Naive thymus-derived CD4-positive, alpha-beta T cell (primary cell): ENCODE measurements around the gene BAD. TPM values are rescaled to one million over a fixed set of nuclear protein-coding genes. Genes with fewer than 3 reads are reported as not detected.

ENCODE experiments used
- ATAC-seq: fragments of 150-1000 bp; cut with Tn5 transposase; 2 replicates; pipeline ENCODE4 v1.10.0; 2021; ENCODE audit warnings: mild to moderate bottlenecking, moderate library complexity
- CTCF ChIA-PET: fragments of 350-600 bp; sonication (Branson Sonifier 250); formaldehyde crosslinking; loops from one replicate; lab custom pipeline; 2021; ENCODE audit warnings: antibody characterized with exemption; lab: Charles Lee
- POLR2A ChIA-PET: fragments of 350-600 bp; sonication (Branson Sonifier 250); formaldehyde crosslinking; loops from one replicate; lab custom pipeline; 2021; ENCODE audit warnings: antibody characterized with exemption, inconsistent platforms; lab: Charles Lee
- DNase-seq, 9 donors: peaks; one replicate each; pipeline versions ENCODE4 v3.0.0 to v3.0.0-alpha.2; 2020 to 2022; ENCODE audit warnings: mixed read lengths in 1 of 9
- H3K27ac ChIP-seq: one replicate; pipeline ENCODE4 v1.7.0; 2013; ENCODE audit warnings: mild to moderate bottlenecking, low read depth, low read length, moderate library complexity
- H3K27me3 ChIP-seq, 2 donors: one replicate each; pipeline ENCODE4 v1.7.0; 2013; ENCODE audit warnings: low read length in 2 of 2, mild to moderate bottlenecking in 2 of 2, moderate library complexity in 2 of 2; ENCODE audit not compliant: control insufficient read depth in 2 of 2, insufficient read depth in 2 of 2
- H3K36me3 ChIP-seq, 3 experiments: 1 replicate in 2 of 3; 2 replicates in 1 of 3; pipeline ENCODE4 v1.7.0; 2013; ENCODE audit warnings: low read length in 3 of 3, mild to moderate bottlenecking in 3 of 3, moderate library complexity in 1 of 3; ENCODE audit not compliant: insufficient read depth in 3 of 3, control insufficient read depth in 2 of 3
- H3K4me1 ChIP-seq, 2 donors: one replicate each; pipeline ENCODE4 v1.7.0; 2013; ENCODE audit warnings: low read length in 2 of 2, mild to moderate bottlenecking in 2 of 2, moderate library complexity in 1 of 2; ENCODE audit not compliant: control insufficient read depth in 2 of 2, insufficient read depth in 2 of 2
- H3K4me3 ChIP-seq: 2 replicates; pipeline ENCODE4 v1.7.0; 2013; ENCODE audit warnings: mild to moderate bottlenecking, low read length
- H3K9me3 ChIP-seq, 3 experiments: 1 replicate in 2 of 3; 2 replicates in 1 of 3; pipeline ENCODE4 v1.7.0; 2013; ENCODE audit warnings: low read length in 3 of 3; ENCODE audit not compliant: control insufficient read depth in 2 of 3
- H3K27ac Mint-ChIP-seq, 9 donors: one replicate each; pipeline ENCODE4 v1.8.0; 2020 to 2022; ENCODE audit warnings: mixed read lengths in 9 of 9, mild to moderate bottlenecking in 8 of 9, moderate library complexity in 5 of 9, inconsistent platforms in 2 of 9
- H3K27me3 Mint-ChIP-seq, 5 donors: one replicate each; pipeline ENCODE4 v1.8.0; 2021 to 2022; ENCODE audit warnings: mixed read lengths in 5 of 5, mild to moderate bottlenecking in 1 of 5
- H3K36me3 Mint-ChIP-seq, 5 donors: one replicate each; pipeline ENCODE4 v1.8.0; 2020 to 2022; ENCODE audit warnings: mixed read lengths in 5 of 5, mild to moderate bottlenecking in 3 of 5, inconsistent platforms in 1 of 5
- H3K4me1 Mint-ChIP-seq, 7 donors: one replicate each; pipeline ENCODE4 v1.8.0; 2020 to 2022; ENCODE audit warnings: mixed read lengths in 7 of 7, mild to moderate bottlenecking in 3 of 7, inconsistent platforms in 1 of 7
- H3K4me3 Mint-ChIP-seq, 10 donors: one replicate each; pipeline ENCODE4 v1.8.0; 2020 to 2022; ENCODE audit warnings: mild to moderate bottlenecking in 10 of 10, mixed read lengths in 10 of 10, moderate library complexity in 6 of 10, inconsistent platforms in 2 of 10
- H3K9me3 Mint-ChIP-seq, 11 donors: one replicate each; pipeline ENCODE4 v1.8.0; 2020 to 2022; ENCODE audit warnings: mixed read lengths in 11 of 11, mild to moderate bottlenecking in 4 of 11, inconsistent platforms in 1 of 11, moderate library complexity in 1 of 11
- intact Hi-C, 2 donors: fragments of 100-400 bp; cut with micrococcal nuclease; formaldehyde crosslinking; loops; one replicate each; pipeline ENCODE4 v1.15.1; 2023
- polyA plus RNA-seq, 2 donors: library from polyadenylated mRNA; unstranded; fragments of 300-500 nt; fragmentation: Illumina TruSeq; gene quantifications; one replicate each; pipeline ENCODE4 v1.2.3, GENCODE V29; 2021
- total RNA-seq, 6 experiments: library from RNA in 5 of 6; stranded (reverse) in 5 of 6; gene quantifications; 1 replicate in 5 of 6; 2 replicates in 1 of 6; pipeline ENCODE4 v1.2.3 and lab custom pipeline; 2021 to 2026

BAD gene
- total and polyA plus RNA-seq, 7 experiments from 2014 or later, result 17.5 to 41.1 (median 25.9) TPM

DNA sequence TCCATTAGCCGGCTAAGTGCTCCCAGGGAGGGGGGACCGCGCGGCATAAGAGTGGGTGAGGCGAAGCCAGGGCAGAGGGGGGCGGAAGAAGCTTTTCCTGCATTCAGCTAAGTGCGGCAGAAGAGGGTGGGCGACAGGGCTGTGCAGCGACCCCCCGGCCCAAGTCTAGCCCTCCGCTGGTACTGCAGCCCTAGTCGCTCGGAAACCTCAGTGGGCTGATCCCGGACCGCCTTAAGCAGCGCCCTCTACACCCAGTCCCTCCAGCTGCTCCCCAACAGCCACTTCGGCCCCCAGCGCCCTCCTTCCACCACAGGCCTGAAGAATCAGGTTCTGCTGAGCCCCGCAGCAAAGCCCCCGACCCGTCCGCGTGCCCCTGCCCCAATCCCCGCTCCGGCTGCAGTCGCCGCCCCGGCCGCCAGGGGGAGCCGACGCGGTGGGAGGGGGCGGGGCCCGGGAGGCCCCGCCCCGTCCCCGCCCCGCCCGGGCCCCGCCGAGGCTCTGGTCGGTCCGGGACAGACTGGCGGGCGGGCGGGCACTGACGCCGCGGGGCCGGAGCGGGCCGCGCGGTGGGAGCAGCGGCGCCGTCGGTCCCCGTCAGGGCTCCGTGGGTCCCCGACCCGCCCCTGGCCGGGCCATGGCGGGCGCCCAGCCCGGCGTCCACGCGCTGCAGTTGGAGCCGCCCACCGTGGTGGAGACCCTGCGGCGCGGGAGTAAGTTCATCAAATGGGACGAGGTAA is 33.3 kb downstream of the BAD start, which contains the start of gene PLCB3:
Gene PLCB3 (plus strand): TSS at position 515 of the 737 bp plus-strand sequence. CDS start 120 bp downstream, at position 635.
- Histone ChIP-seq H3K4me3 (peak within 1 kb of the TSS; percentile 69), H3K4me1 (peaks cover 13 to 16% of the 10 kb centered on the region in 2 donors), H3K27me3 (no peaks in the 10 kb centered on the region), H3K27ac (peak within 1 kb of the TSS; percentile 59), H3K36me3 (no peaks in the 10 kb centered on the region), H3K9me3 (no peaks in the 10 kb centered on the region)
- peak within 1 kb of the TSS; percentile 81 to 96 (median 88) for H3K4me3 Mint-ChIP-seq
- peaks cover 7 to 41% (median 14%) of the 10 kb centered on the region in 7 donors for H3K4me1 Mint-ChIP-seq
- ATAC-seq (peak; percentile 83), DNase-seq (peak; percentile 30 to 81 (median 57))
- peaks cover 0 to 2% (median 0%) of the 10 kb centered on the region in 11 donors for H3K9me3 Mint-ChIP-seq
- H3K36me3 Mint-ChIP-seq, result no peaks in the 10 kb centered on the region
- intact Hi-C loops, result loop anchor here (1.0 kb wide), 5 partner anchors 10 to 50 kb away; partner anchors contain the start of genes FKBP2 (in 1 of the 2) and GPR137 (in 1 of the 2)
- POLR2A ChIA-PET, result interaction anchor here (0.7 to 12.3 kb wide), 6 partner anchors 8 to 46 kb away, joined by 3 to 154 read pairs (median 9); partner anchors contain the start of genes FERMT3, NUDT22 and TRPT1
- peak within 1 kb of the TSS in 7 of 9 donors; percentile 26 to 84 (median 71) for H3K27ac Mint-ChIP-seq
- CTCF ChIA-PET, result interaction anchor here (1.1 to 3.7 kb wide), 7 partner anchors 10 to 53 kb away, joined by 3 to 31 read pairs (median 8); partner anchors contain the start of genes FERMT3 and FKBP2
- peaks cover 0 to 3% (median 0%) of the 10 kb centered on the region in 5 donors for H3K27me3 Mint-ChIP-seq

- H3K36me3 Mint-ChIP-seq, result no peaks in the 10 kb centered on the region
- no peak for DNase-seq
- peak overlapping the region; percentile 53 for H3K27ac ChIP-seq
- peaks cover 0 to 2% (median 0%) of the 10 kb centered on the region in 11 donors for H3K9me3 Mint-ChIP-seq
- peaks cover 7 to 46% (median 19%) of the 10 kb centered on the region in 7 donors for H3K4me1 Mint-ChIP-seq
- intact Hi-C loops, result loop anchor here (1.0 kb wide), 5 partner anchors 9 to 51 kb away; partner anchors contain the start of genes FKBP2 (in 2 of the 2) and GPR137 (in 1 of the 2)
- H3K4me3 ChIP-seq, result peak overlapping the region; percentile 63
- peaks cover 16 to 18% of the 10 kb centered on the region in 2 donors for H3K4me1 ChIP-seq
- peaks cover 0 to 3% (median 0%) of the 10 kb centered on the region in 5 donors for H3K27me3 Mint-ChIP-seq
- ATAC-seq, result no peak
- H3K36me3 ChIP-seq, result no peaks in the 10 kb centered on the region
- no peaks in the 10 kb centered on the region for H3K9me3 ChIP-seq
- peak overlapping the region in 1 of 9 donors; percentile 73 for H3K27ac Mint-ChIP-seq
- ChIA-PET CTCF (interaction anchor here (0.9 to 3.7 kb wide), 8 partner anchors 9 to 51 kb away, joined by 3 to 31 read pairs (median 6); partner anchors contain the start of genes FERMT3 and FKBP2), POLR2A (interaction anchor here (0.7 to 12.3 kb wide), 10 partner anchors 7 to 1608 kb away, joined by 3 to 154 read pairs (median 7); partner anchors contain the start of genes FERMT3, FKBP2, NUDT22 and TRPT1)
- no peaks in the 10 kb centered on the region for H3K27me3 ChIP-seq
- peak overlapping the region; percentile 45 to 91 (median 86) for H3K4me3 Mint-ChIP-seq
These were observed 34.0 kb downstream of the BAD start for GRCh38 chr11:64250415-64251015.

DNA sequence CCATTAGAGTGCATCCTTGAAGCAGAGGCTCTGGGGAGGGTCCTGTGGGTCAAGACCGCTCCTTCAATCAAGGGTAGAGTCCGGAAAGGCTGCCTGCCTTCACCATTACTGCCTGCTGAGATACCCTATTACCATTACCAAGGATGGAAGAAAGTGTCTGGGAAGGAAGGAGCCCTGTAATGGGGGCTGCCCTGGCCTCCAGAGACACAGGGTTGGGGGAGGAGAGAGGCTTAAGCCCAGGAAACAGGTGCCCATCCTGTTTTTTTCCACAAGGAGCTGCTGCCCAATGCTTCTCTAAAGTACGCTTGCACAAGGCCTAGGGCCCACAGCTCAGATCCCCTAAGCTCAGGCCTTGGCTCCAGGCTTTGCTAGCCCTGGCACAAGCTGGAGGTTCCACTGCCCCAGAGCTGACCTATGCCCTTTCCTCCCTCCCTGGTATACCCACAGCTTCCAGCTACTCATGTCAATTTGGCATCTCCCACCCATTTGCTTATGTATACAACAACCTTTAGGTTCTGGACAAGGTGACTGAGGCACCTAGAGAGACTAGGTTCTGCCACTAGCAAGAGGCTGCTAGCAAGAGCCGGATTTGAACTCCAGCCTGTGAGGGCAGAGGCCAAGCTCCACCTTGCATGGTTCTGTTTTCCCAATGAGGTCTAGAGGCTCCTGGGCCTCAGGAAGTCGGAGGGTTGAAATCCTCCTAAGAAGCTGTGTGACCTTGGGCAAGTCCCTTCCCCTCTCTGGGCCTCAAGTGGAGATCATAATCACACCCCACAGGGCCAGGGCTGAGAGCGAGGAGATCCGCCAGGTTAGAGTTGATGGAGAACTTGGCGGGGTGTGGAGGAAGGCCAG is 34.7 kb downstream of the BAD start:
- no peaks in the 10 kb centered on the region for H3K36me3 ChIP-seq
- Mint-ChIP-seq H3K4me1 (peaks cover 7 to 48% (median 19%) of the 10 kb centered on the region in 7 donors), H3K27me3 (peaks cover 0 to 3% (median 0%) of the 10 kb centered on the region in 5 donors), H3K27ac (peak overlapping the region in 5 of 9 donors; percentile 8 to 73 (median 27)), H3K4me3 (peak overlapping the region in 9 of 10 donors; percentile 49 to 80 (median 57)), H3K9me3 (peaks cover 0 to 2% (median 0%) of the 10 kb centered on the region in 11 donors), H3K36me3 (no peaks in the 10 kb centered on the region)
- CTCF ChIA-PET, result interaction anchor here (0.9 to 3.7 kb wide), 9 partner anchors 8 to 68 kb away, joined by 3 to 31 read pairs (median 3); partner anchors contain the start of genes FERMT3, FKBP2, PRDX5 and TRMT112
- H3K27ac ChIP-seq, result no peak overlapping the region
- ATAC-seq, result no peak
- no peak for DNase-seq
- H3K4me3 ChIP-seq, result no peak overlapping the region
- H3K4me1 ChIP-seq, result peaks cover 20 to 25% of the 10 kb centered on the region in 2 donors
- no peaks in the 10 kb centered on the region for H3K9me3 ChIP-seq
- intact Hi-C loops, result loop anchor here in 1 of 2 donors (1.0 kb wide), 1 partner anchor 8 kb away; the partner anchor contains the start of gene FKBP2
- H3K27me3 ChIP-seq, result no peaks in the 10 kb centered on the region
- POLR2A ChIA-PET, result interaction anchor here (0.7 to 12.3 kb wide), 10 partner anchors 7 to 1609 kb away, joined by 3 to 154 read pairs (median 5); partner anchors contain the start of genes FKBP2, NUDT22 and TRPT1

- no peaks in the 10 kb centered on the region for H3K36me3 Mint-ChIP-seq
- peaks cover 7 to 48% (median 19%) of the 10 kb centered on the region in 7 donors for H3K4me1 Mint-ChIP-seq
- POLR2A ChIA-PET, result interaction anchor here (1.2 to 12.3 kb wide), 4 partner anchors 9 to 48 kb away, joined by 3 to 154 read pairs (median 7); no protein-coding TSS in a partner anchor
- H3K27me3 ChIP-seq, result no peaks in the 10 kb centered on the region
- no peaks in the 10 kb centered on the region for H3K36me3 ChIP-seq
- intact Hi-C loops, result no loop called here
- no peak overlapping the region for H3K27ac Mint-ChIP-seq
- ATAC-seq, result no peak
- H3K27me3 Mint-ChIP-seq, result peaks cover 0 to 3% (median 0%) of the 10 kb centered on the region in 5 donors
- peak overlapping the region in 6 of 10 donors; percentile 27 to 88 (median 37) for H3K4me3 Mint-ChIP-seq
- no peak overlapping the region for H3K4me3 ChIP-seq
- peaks cover 21 to 25% of the 10 kb centered on the region in 2 donors for H3K4me1 ChIP-seq
- H3K9me3 ChIP-seq, result no peaks in the 10 kb centered on the region
- no peak for DNase-seq
- H3K27ac ChIP-seq, result no peak overlapping the region
- H3K9me3 Mint-ChIP-seq, result peaks cover 0 to 2% (median 0%) of the 10 kb centered on the region in 11 donors
- CTCF ChIA-PET, result interaction anchor here (1.1 to 3.7 kb wide), 3 partner anchors 20 to 68 kb away, joined by 3 to 31 read pairs (median 8); partner anchors contain the start of genes FERMT3, PRDX5 and TRMT112
These were observed 35.4 kb downstream of the BAD start for GRCh38 chr11:64249038-64249437.

- Histone ChIP-seq H3K9me3 (no peaks in the 10 kb centered on the region), H3K27ac (no peak overlapping the region), H3K36me3 (peaks cover 0 to 3% (median 0%) of the 10 kb centered on the region in 3 experiments), H3K4me1 (peaks cover 24 to 25% of the 10 kb centered on the region in 2 donors), H3K4me3 (no peak overlapping the region), H3K27me3 (no peaks in the 10 kb centered on the region)
- Mint-ChIP-seq H3K4me3 (peak overlapping the region in 5 of 10 donors; percentile 70 to 92 (median 85)), H3K36me3 (no peaks in the 10 kb centered on the region), H3K27me3 (peaks cover 0 to 3% (median 0%) of the 10 kb centered on the region in 5 donors), H3K9me3 (peaks cover 0 to 2% (median 0%) of the 10 kb centered on the region in 11 donors), H3K27ac (peak overlapping the region in 2 of 9 donors; percentile 7 to 16), H3K4me1 (peaks cover 7 to 47% (median 22%) of the 10 kb centered on the region in 7 donors)
- CTCF ChIA-PET, result interaction anchor here (0.7 to 1.1 kb wide), 3 partner anchors 21 to 69 kb away, joined by 3 read pairs; partner anchors contain the start of genes PRDX5 and TRMT112
- POLR2A ChIA-PET, result interaction anchor here (0.9 to 12.3 kb wide), 3 partner anchors 9 to 44 kb away, joined by 4 to 154 read pairs (median 8); no protein-coding TSS in a partner anchor
- DNase-seq (no peak), ATAC-seq (no peak)
- intact Hi-C loops, result no loop called here
These were observed 35.9 kb downstream of the BAD start for GRCh38 chr11:64248578-64248977.
